ENCODE measurements around the gene VPS13A.

The VPS13A gene

GRCh38 chr9:77163884-77164283 is 13.4 kb upstream of the VPS13A start:
- DNase-seq (ENCODE audit: low read depth in 2 of 2) = peak; percentile 91 to 92
- H3K4me3 ChIP-seq (replicated peaks in 1 of 2; ENCODE audit: low read depth in 2 of 2, low read length in 2 of 2) = no peak overlapping the region
- TF ChIP-seq CTCF (IDR thresholded peaks at IDR 0.05; ENCODE audit: low read depth, low read length) = no peak

DNA sequence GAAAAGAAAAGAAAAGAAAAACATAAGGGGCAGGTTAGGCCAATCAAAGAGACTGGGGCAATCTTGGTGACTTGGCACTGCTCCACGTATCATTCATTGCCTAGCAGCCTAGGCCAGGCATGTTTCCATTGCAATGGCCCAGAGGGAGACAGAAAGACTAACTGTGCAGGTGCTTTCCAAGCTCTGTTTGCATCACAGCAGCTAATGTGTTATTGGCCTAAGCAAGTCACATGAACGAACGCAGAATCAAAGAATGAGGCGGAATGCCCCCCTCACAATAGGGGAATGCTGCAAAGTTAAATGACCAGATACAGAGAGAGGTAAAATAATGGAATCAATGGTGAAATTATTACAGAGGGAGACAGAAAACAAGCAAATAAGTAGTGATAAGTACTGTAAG is 11.1 kb upstream of the VPS13A start:
- H3K4me3 ChIP-seq (replicated peaks in 1 of 2; ENCODE audit: low read depth in 2 of 2, low read length in 2 of 2) = no peak overlapping the region
- DNase-seq (ENCODE audit: low read depth in 2 of 2) = no peak
- TF ChIP-seq CTCF (IDR thresholded peaks at IDR 0.05; ENCODE audit: low read depth, low read length) = no peak

GRCh38 chr9:77170991-77171699 is 6.2 kb upstream of the VPS13A start:
- no peak overlapping the region for H3K4me3 ChIP-seq (replicated peaks in 1 of 2; ENCODE audit: low read depth in 2 of 2, low read length in 2 of 2)
- TF ChIP-seq CTCF (IDR thresholded peaks at IDR 0.05; ENCODE audit: low read depth, low read length) = no peak
- no peak for DNase-seq (ENCODE audit: low read depth in 2 of 2)

- no peak overlapping the region for H3K4me3 ChIP-seq (replicated peaks in 1 of 2; ENCODE audit: low read depth in 2 of 2, low read length in 2 of 2)
- no peak for DNase-seq (ENCODE audit: low read depth in 2 of 2)
- TF ChIP-seq CTCF (IDR thresholded peaks at IDR 0.05; ENCODE audit: low read depth, low read length) = no peak
These were observed 2.2 kb upstream of the VPS13A start for GRCh38 chr9:77175151-77175550.

DNA sequence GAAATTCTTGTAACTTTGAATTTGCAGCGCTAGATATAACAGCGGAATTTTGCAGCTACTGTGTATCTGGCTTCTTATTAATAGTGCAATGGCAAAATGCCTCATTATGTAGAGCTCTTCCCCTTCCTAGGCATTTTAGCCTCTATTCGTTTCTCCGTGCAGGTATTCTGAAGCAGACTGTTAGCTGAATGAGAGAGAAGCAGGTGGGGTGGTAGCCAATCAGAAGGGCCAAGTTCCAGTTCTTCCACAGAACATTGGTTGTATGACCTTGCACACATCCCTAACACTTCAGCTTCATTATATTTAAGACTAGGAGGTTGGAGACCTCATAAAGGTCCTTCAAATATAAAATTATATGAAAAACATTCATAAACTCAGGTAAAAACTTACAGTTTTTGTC is 1.2 kb upstream of the VPS13A start:
- no peak for TF ChIP-seq CTCF (IDR thresholded peaks at IDR 0.05; ENCODE audit: low read depth, low read length)
- DNase-seq (ENCODE audit: low read depth in 2 of 2) = no peak

DNA sequence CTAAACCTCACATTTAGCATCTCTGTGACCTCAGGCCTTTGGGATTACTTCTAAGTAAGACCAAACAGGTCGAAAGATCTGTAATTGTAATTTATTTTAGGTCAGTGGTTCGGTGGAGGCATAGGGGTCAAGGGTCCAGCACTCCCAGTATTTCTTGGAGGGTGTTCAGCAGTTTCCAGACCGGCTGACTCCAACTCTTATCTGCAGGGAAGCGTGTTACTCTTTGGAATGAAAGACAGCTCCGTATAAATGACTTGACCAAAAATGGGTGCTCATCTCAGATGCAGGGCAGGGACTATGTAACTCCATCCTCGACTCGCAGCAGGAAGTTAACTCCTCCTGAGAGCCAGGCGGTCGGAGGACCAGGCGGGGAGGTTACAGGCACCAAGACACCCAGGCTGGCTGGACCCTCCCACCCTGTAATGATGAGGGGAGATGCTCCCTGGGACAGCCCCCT is 620 bp upstream of the VPS13A start:
- no peak for TF ChIP-seq CTCF (IDR thresholded peaks at IDR 0.05; ENCODE audit: low read depth, low read length)
- DNase-seq (ENCODE audit: low read depth in 2 of 2) = no peak
- peak overlapping the region; percentile 78 to 93 for H3K4me3 ChIP-seq (replicated peaks in 1 of 2; ENCODE audit: low read depth in 2 of 2, low read length in 2 of 2)

More for the DNA sequence above, 1.2 kb upstream of the VPS13A start:
- no peak overlapping the region for H3K4me3 ChIP-seq (replicated peaks in 1 of 2; ENCODE audit: low read depth in 2 of 2, low read length in 2 of 2)
